Subcutaneous abdominal adipose tissue (tissue), 5 donors: Measurements from ENCODE around the gene NTMT2.
"Not testable (repeated sequence)": the region's sequence is repeated elsewhere in the genome, so short reads cannot be mapped to it uniquely, and the experiment has no call there.

ENCODE experiments used
- H3K27ac ChIP-seq: one replicate; pipeline ENCODE4 v1.7.0; 2013; ENCODE audit warnings: low read depth, mild to moderate bottlenecking, inconsistent platforms, low read length, moderate library complexity
- H3K27me3 ChIP-seq, 5 donors: one replicate each; pipeline ENCODE4 v1.7.0; 2013; ENCODE audit warnings: low read length in 5 of 5, inconsistent platforms in 1 of 5; ENCODE audit not compliant: control insufficient read depth in 5 of 5, insufficient read depth in 4 of 5
- H3K36me3 ChIP-seq, 5 donors: one replicate each; pipeline ENCODE4 v1.7.0; 2013; ENCODE audit warnings: low read length in 5 of 5; ENCODE audit not compliant: control insufficient read depth in 5 of 5, insufficient read depth in 5 of 5
- H3K4me1 ChIP-seq, 5 donors: one replicate each; pipeline ENCODE4 v1.7.0; 2013; ENCODE audit warnings: low read length in 5 of 5, mild to moderate bottlenecking in 3 of 5, moderate library complexity in 1 of 5; ENCODE audit not compliant: control insufficient read depth in 5 of 5, insufficient read depth in 5 of 5
- H3K4me3 ChIP-seq, 5 donors: one replicate each; pipeline ENCODE4 v1.7.0; 2013; ENCODE audit warnings: low read length in 5 of 5, low read depth in 1 of 5
- H3K9ac ChIP-seq, 5 donors: one replicate each; pipeline ENCODE4 v1.7.0; 2013; ENCODE audit warnings: low read length in 5 of 5, mild to moderate bottlenecking in 4 of 5, moderate library complexity in 3 of 5
- H3K9me3 ChIP-seq, 5 donors: one replicate each; pipeline ENCODE4 v1.7.0; 2013; ENCODE audit warnings: low read length in 5 of 5; ENCODE audit not compliant: control insufficient read depth in 5 of 5
- donor health status: healthy.
- donor health status: healthy.
- donor health status: healthy.
- donor health status: healthy.
- donor health status: healthy.

Gene NTMT2

GRCh38 chr1:170145770-170146676 lies at the start of gene NTMT2:
TSS of gene NTMT2 (plus strand) at chr1:170145959. CDS start at chr1:170146108, 149 bp downstream.
- peaks cover 0 to 8% (median 4%) of the 10 kb centered on the region in 5 donors for H3K9me3 ChIP-seq
- H3K9ac ChIP-seq: no peak within 1 kb of the TSS
- H3K36me3 ChIP-seq: no peaks in the 10 kb centered on the region
- no peaks in the 10 kb centered on the region for H3K27me3 ChIP-seq
- H3K27ac ChIP-seq: no peak within 1 kb of the TSS
- no peaks in the 10 kb centered on the region for H3K4me1 ChIP-seq
- no peak within 1 kb of the TSS for H3K4me3 ChIP-seq

GRCh38 chr1:170095976-170096748 lies 49.6 kb upstream of the NTMT2 start:
- no peak overlapping the region for H3K27ac ChIP-seq
- H3K9me3 ChIP-seq: peaks cover 0 to 8% (median 0%) of the 10 kb centered on the region in 5 donors
- no peaks in the 10 kb centered on the region for H3K27me3 ChIP-seq
- no peaks in the 10 kb centered on the region for H3K36me3 ChIP-seq
- no peaks in the 10 kb centered on the region for H3K4me1 ChIP-seq
- H3K9ac ChIP-seq: no peak overlapping the region
- H3K4me3 ChIP-seq: no peak overlapping the region

DNA sequence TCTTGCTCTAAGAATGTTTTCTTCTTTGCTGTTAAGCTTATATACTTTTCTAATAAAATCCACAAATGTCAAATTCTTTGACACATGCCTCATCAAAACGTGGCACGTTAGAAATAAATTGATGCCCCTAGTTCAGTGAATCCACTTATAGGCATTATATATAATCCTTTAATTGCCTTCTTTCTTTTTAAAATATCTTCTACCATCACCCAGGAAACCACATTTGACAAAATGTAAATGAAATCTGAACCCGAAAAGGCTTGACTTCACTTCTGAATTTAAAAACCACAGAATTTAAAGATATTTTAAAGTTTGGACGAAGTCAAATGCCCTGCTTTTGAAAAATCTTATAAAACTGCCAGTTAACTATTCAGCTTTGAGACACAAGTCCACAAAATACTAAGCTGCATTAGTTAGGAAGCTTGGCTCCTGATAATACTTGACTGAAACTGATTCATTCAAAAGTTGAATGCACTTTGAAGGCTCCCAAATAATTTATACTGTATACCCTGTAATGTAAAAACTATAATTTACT lies 48.9 kb upstream of the NTMT2 start:
- Histone ChIP-seq H3K36me3 (no peaks in the 10 kb centered on the region), H3K27ac (no peak overlapping the region), H3K4me1 (no peaks in the 10 kb centered on the region), H3K9ac (no peak overlapping the region), H3K9me3 (peaks cover 0 to 8% (median 0%) of the 10 kb centered on the region in 5 donors), H3K27me3 (no peaks in the 10 kb centered on the region), H3K4me3 (no peak overlapping the region)

- Histone ChIP-seq H3K4me1 (no peaks in the 10 kb centered on the region), H3K27ac (no peak overlapping the region), H3K9ac (no peak overlapping the region), H3K4me3 (no peak overlapping the region), H3K36me3 (no peaks in the 10 kb centered on the region), H3K27me3 (no peaks in the 10 kb centered on the region), H3K9me3 (peaks cover 0 to 8% (median 0%) of the 10 kb centered on the region in 5 donors)
These were observed 48.3 kb upstream of the NTMT2 start for GRCh38 chr1:170097449-170097948.

- not testable (repeated sequence) for H3K9ac ChIP-seq, H3K27ac ChIP-seq, H3K4me3 ChIP-seq, H3K27me3 ChIP-seq, H3K4me1 ChIP-seq, H3K36me3 ChIP-seq, H3K9me3 ChIP-seq
These were observed 32.6 kb upstream of the NTMT2 start for GRCh38 chr1:170113140-170113539.

DNA sequence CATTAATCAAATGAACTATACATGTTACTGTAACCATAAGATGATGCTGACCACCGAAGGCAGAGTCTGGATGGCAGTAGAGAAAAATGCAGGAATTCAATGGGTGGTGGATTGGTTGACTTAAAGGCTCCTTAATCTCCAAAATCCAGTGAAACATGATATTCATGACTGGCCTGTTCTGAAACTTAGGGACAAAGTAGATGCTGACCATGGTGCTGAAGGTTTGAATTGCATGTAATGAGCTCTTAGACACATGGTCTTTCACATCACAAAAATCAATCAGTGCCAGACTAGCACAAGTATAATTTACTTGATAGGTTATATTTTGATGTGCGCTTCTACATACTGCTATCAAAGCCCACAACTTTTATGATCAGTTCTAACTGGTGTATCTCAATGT lies 30.9 kb upstream of the NTMT2 start:
- Histone ChIP-seq H3K36me3 (no peaks in the 10 kb centered on the region), H3K9me3 (no peaks in the 10 kb centered on the region), H3K4me3 (no peak overlapping the region), H3K4me1 (no peaks in the 10 kb centered on the region), H3K9ac (no peak overlapping the region), H3K27ac (no peak overlapping the region), H3K27me3 (no peaks in the 10 kb centered on the region)

GRCh38 chr1:170122366-170122765 lies 23.4 kb upstream of the NTMT2 start:
- H3K36me3 ChIP-seq: no peaks in the 10 kb centered on the region
- H3K27me3 ChIP-seq: no peaks in the 10 kb centered on the region
- H3K4me1 ChIP-seq: no peaks in the 10 kb centered on the region
- no peak overlapping the region for H3K27ac ChIP-seq
- no peak overlapping the region for H3K4me3 ChIP-seq
- no peak overlapping the region for H3K9ac ChIP-seq
- H3K9me3 ChIP-seq: peaks cover 0 to 2% (median 0%) of the 10 kb centered on the region in 5 donors

DNA sequence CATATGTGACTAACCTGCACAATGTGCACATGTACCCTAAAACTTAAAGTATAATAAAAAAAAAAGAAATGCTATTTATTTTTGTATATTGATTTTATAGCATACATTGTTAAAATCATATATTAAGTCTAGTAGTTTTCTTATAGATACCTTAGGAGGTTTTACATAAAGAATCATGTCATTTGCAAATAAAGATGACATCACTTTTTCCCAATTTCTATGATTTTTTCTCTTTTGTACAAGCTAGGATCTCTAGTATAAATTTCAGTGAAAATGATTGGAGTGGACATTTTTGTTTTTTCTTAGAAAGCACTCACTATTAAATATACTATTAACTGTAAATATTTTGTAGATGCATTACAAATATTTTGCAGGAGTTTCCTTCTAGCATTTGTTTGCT lies 20.5 kb upstream of the NTMT2 start:
- Histone ChIP-seq H3K9ac (no peak overlapping the region), H3K27me3 (no peaks in the 10 kb centered on the region), H3K4me1 (no peaks in the 10 kb centered on the region), H3K36me3 (no peaks in the 10 kb centered on the region), H3K9me3 (peaks cover 0 to 2% (median 0%) of the 10 kb centered on the region in 5 donors), H3K27ac (no peak overlapping the region), H3K4me3 (no peak overlapping the region)

GRCh38 chr1:170126696-170127095 lies 19.1 kb upstream of the NTMT2 start:
- no peaks in the 10 kb centered on the region for H3K27me3 ChIP-seq
- H3K36me3 ChIP-seq: no peaks in the 10 kb centered on the region
- no peak overlapping the region for H3K27ac ChIP-seq
- no peak overlapping the region for H3K4me3 ChIP-seq
- H3K9me3 ChIP-seq: peaks cover 0 to 2% (median 0%) of the 10 kb centered on the region in 5 donors
- no peak overlapping the region for H3K9ac ChIP-seq
- H3K4me1 ChIP-seq: no peaks in the 10 kb centered on the region

GRCh38 chr1:170131450-170131849 lies 14.3 kb upstream of the NTMT2 start:
- no peak overlapping the region for H3K27ac ChIP-seq
- no peak overlapping the region for H3K4me3 ChIP-seq
- peaks cover 0 to 13% (median 6%) of the 10 kb centered on the region in 5 donors for H3K4me1 ChIP-seq
- H3K9ac ChIP-seq: no peak overlapping the region
- no peaks in the 10 kb centered on the region for H3K36me3 ChIP-seq
- H3K9me3 ChIP-seq: no peaks in the 10 kb centered on the region
- no peaks in the 10 kb centered on the region for H3K27me3 ChIP-seq
